Activated gamma-delta T cell treated with anti-CD3 and anti-CD28 coated beads, Interleukin-2, amount 50 U/mL, for 16 hours (primary cell): Measurements from ENCODE around the gene ALOX5.
A peak's percentile ranks its signal among the peaks of the same experiment; 100 is the strongest.

Experiments
- DNase-seq: peaks from one replicate; pipeline ENCODE4 v3.0.0-alpha.2; 2020; ENCODE audit warnings: low read depth

Gene ALOX5

GRCh38 chr10:45443101-45444009, 69.3 kb downstream of the ALOX5 start:
- no peak for DNase-seq

GRCh38 chr10:45444022-45444421, 70.0 kb downstream of the ALOX5 start:
- no peak for DNase-seq

GRCh38 chr10:45444976-45445898, 71.2 kb downstream of the ALOX5 start:
- no peak for DNase-seq

- DNase-seq = no peak
Observed at GRCh38 chr10:45446858-45447257, 72.8 kb downstream of the ALOX5 start.

GRCh38 chr10:45447416-45447815, 73.4 kb downstream of the ALOX5 start:
- DNase-seq = no peak

GRCh38 chr10:45450866-45451265, 76.8 kb downstream of the ALOX5 start:
- DNase-seq = no peak

- no peak for DNase-seq
Observed at GRCh38 chr10:45451407-45451806, 77.4 kb downstream of the ALOX5 start.

- no peak for DNase-seq
Observed at GRCh38 chr10:45452268-45452667, 78.3 kb downstream of the ALOX5 start.

- DNase-seq = no peak
Observed at GRCh38 chr10:45452743-45453452, 78.9 kb downstream of the ALOX5 start.

GRCh38 chr10:45453639-45454255, 79.7 kb downstream of the ALOX5 start:
- DNase-seq = no peak

GRCh38 chr10:45454262-45454661, 80.2 kb downstream of the ALOX5 start:
- no peak for DNase-seq

GRCh38 chr10:45454859-45455258, 80.8 kb downstream of the ALOX5 start:
- no peak for DNase-seq

- no peak for DNase-seq
Observed at GRCh38 chr10:45456233-45456632, 82.2 kb downstream of the ALOX5 start.

- DNase-seq = no peak
Observed at GRCh38 chr10:45456822-45457221, 82.8 kb downstream of the ALOX5 start.

GRCh38 chr10:45457487-45457886, 83.5 kb downstream of the ALOX5 start:
- DNase-seq = no peak

- DNase-seq = no peak
Observed at GRCh38 chr10:45460235-45460878, 86.3 kb downstream of the ALOX5 start.

GRCh38 chr10:45461034-45461433, 87.0 kb downstream of the ALOX5 start:
- no peak for DNase-seq

- no peak for DNase-seq
Observed at GRCh38 chr10:45463244-45464116, 89.5 kb downstream of the ALOX5 start.

GRCh38 chr10:45464958-45465567, 91.0 kb downstream of the ALOX5 start:
- peak; percentile 56 for DNase-seq

- DNase-seq = no peak
Observed at GRCh38 chr10:45466784-45467183, 92.8 kb downstream of the ALOX5 start.
